Measurements from ENCODE around the gene NAAA. TPM values are rescaled to one million over a fixed set of nuclear protein-coding genes. Genes with fewer than 3 reads are reported as not detected.

Gene NAAA
- total and polyA plus RNA-seq, 9 of the 15 experiments (the other 6 are each of a cell fraction or from before 2014, with no cell fraction given): 1.3 to 7.9 (median 5.9) TPM

DNA sequence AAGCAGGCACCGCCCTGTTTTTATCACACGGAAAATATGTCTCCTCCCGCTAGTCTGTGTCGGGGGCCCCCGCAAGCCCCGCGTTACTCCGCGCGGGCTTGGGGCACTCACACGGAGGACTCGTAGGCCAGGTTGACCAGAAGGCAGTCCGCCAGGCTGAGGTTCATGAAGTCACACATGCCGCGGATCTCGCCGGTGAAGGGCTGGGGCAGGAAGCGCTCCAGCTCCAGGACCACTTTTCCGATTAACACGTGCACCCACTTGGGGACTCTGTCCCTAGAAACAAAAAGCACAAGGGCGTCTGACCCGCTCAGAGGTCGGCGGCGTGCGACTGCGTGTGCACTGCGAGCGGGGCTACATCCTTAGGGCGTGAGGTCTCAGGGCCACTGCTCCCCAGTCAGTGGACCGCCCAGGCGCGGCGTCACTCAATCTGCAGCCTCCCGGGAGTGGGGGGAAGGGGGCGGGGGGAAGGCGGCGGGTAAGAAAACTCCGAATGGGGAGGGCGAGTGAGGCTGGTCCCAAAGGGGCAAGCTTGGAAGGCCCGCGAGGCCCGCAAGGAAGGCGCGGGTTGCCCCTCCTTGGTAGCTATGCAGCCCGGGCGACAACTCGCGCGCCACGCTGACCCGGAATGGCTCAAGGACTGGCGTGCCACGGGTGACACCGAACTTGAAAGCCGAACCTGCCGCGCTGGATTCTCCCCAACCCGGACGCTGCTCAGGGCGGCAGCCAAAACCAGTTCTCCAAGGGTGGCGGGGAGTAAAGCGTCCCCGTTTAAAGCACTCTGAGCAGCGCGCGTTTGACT, 722 bp downstream of the NAAA start (continued):
- TF ChIP-seq CTBP1 (IDR thresholded peaks at IDR 0.05; ENCODE audit: borderline replicate concordance) (peak; percentile 20; the same call in 1 of the 2 replicates), DMBX1 (CRISPR knock-in tag; IDR thresholded peaks at IDR 0.05; ENCODE audit: borderline replicate concordance) (no peak), ZNF785 (CRISPR knock-in tag; IDR thresholded peaks at IDR 0.05) (no peak), TEAD1 (CRISPR knock-in tag; IDR thresholded peaks at IDR 0.05) (peak in 1 of 2 experiments; percentile 30; a peak in 1 of 4 replicates), CHD2 (IDR thresholded peaks at IDR 0.05; ENCODE audit: low read depth, low read length) (no peak), KDM5B (IDR thresholded peaks at IDR 0.05; ENCODE audit: insufficient replicate concordance, low read depth, low read length) (peak; percentile 48), YBX1 (IDR thresholded peaks at IDR 0.05) (no peak), CCAR2 (IDR thresholded peaks at IDR 0.05; ENCODE audit: low read depth, low read length) (no peak), ATF1 (CRISPR knock-in tag; IDR thresholded peaks at IDR 0.05) (no peak), ATF1 (tag; IDR thresholded peaks at IDR 0.05) (peak; percentile 50), NFRKB (IDR thresholded peaks at IDR 0.05; ENCODE audit: low read depth) (no peak), ZNF174 (CRISPR knock-in tag; IDR thresholded peaks at IDR 0.05) (no peak), PRPF4 (IDR thresholded peaks at IDR 0.05; ENCODE audit: insufficient read depth, low read depth, low read length, poor library complexity, severe bottlenecking) (no peak), ZNF778 (CRISPR knock-in tag; IDR thresholded peaks at IDR 0.05) (no peak)
- TF ChIP-seq, protein P1, sequence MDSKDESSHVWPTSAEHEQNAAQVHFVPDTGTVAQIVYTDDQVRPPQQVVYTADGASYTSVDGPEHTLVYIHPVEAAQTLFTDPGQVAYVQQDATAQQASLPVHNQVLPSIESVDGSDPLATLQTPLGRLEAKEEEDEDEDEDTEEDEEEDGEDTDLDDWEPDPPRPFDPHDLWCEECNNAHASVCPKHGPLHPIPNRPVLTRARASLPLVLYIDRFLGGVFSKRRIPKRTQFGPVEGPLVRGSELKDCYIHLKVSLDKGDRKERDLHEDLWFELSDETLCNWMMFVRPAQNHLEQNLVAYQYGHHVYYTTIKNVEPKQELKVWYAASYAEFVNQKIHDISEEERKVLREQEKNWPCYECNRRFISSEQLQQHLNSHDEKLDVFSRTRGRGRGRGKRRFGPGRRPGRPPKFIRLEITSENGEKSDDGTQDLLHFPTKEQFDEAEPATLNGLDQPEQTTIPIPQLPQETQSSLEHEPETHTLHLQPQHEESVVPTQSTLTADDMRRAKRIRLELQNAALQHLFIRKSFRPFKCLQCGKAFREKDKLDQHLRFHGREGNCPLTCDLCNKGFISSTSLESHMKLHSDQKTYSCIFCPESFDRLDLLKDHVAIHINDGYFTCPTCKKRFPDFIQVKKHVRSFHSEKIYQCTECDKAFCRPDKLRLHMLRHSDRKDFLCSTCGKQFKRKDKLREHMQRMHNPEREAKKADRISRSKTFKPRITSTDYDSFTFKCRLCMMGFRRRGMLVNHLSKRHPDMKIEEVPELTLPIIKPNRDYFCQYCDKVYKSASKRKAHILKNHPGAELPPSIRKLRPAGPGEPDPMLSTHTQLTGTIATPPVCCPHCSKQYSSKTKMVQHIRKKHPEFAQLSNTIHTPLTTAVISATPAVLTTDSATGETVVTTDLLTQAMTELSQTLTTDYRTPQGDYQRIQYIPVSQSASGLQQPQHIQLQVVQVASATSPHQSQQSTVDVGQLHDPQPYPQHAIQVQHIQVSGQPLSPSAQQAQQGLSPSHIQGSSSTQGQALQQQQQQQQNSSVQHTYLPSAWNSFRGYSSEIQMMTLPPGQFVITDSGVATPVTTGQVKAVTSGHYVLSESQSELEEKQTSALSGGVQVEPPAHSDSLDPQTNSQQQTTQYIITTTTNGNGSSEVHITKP (IDR thresholded peaks at IDR 0.05; ENCODE audit: partially characterized antibody): peak; percentile 79
- TF ChIP-seq, protein P2, sequence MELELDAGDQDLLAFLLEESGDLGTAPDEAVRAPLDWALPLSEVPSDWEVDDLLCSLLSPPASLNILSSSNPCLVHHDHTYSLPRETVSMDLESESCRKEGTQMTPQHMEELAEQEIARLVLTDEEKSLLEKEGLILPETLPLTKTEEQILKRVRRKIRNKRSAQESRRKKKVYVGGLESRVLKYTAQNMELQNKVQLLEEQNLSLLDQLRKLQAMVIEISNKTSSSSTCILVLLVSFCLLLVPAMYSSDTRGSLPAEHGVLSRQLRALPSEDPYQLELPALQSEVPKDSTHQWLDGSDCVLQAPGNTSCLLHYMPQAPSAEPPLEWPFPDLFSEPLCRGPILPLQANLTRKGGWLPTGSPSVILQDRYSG (tag; conservative IDR thresholded peaks at IDR 0.05; ENCODE audit: low read depth): no peak
- TF ChIP-seq, protein P3, sequence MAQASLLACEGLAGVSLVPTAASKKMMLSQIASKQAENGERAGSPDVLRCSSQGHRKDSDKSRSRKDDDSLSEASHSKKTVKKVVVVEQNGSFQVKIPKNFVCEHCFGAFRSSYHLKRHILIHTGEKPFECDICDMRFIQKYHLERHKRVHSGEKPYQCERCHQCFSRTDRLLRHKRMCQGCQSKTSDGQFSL (CRISPR knock-in tag; IDR thresholded peaks at IDR 0.05): peak; percentile 38; the same call in 1 of the 2 replicates
- TF ChIP-seq, protein P3 (tag; IDR thresholded peaks at IDR 0.05): no peak
- TF ChIP-seq, protein P4, sequence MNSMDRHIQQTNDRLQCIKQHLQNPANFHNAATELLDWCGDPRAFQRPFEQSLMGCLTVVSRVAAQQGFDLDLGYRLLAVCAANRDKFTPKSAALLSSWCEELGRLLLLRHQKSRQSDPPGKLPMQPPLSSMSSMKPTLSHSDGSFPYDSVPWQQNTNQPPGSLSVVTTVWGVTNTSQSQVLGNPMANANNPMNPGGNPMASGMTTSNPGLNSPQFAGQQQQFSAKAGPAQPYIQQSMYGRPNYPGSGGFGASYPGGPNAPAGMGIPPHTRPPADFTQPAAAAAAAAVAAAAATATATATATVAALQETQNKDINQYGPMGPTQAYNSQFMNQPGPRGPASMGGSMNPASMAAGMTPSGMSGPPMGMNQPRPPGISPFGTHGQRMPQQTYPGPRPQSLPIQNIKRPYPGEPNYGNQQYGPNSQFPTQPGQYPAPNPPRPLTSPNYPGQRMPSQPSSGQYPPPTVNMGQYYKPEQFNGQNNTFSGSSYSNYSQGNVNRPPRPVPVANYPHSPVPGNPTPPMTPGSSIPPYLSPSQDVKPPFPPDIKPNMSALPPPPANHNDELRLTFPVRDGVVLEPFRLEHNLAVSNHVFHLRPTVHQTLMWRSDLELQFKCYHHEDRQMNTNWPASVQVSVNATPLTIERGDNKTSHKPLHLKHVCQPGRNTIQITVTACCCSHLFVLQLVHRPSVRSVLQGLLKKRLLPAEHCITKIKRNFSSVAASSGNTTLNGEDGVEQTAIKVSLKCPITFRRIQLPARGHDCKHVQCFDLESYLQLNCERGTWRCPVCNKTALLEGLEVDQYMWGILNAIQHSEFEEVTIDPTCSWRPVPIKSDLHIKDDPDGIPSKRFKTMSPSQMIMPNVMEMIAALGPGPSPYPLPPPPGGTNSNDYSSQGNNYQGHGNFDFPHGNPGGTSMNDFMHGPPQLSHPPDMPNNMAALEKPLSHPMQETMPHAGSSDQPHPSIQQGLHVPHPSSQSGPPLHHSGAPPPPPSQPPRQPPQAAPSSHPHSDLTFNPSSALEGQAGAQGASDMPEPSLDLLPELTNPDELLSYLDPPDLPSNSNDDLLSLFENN (IDR thresholded peaks at IDR 0.05; ENCODE audit: low read depth in 2 of 2, low read length in 2 of 2): no peak

Measured in K562 (cell line).